H1 (cell line): ENCODE measurements around the gene HAGH. TPM values are rescaled to one million over a fixed set of nuclear protein-coding genes. Genes with fewer than 3 reads are reported as not detected.

Experiments
- CTCF ChIA-PET: fragments of 300-600 bp; sonication (Branson Sonifier 250); formaldehyde crosslinking; loops from one replicate; lab custom pipeline; 2021; ENCODE audit not compliant: partially characterized antibody; lab: Charles Lee
- POLR2A ChIA-PET: fragments of 300-600 bp; sonication (Branson Sonifier 250); formaldehyde crosslinking; loops from one replicate; lab custom pipeline; 2021; ENCODE audit warnings: inconsistent platforms; ENCODE audit not compliant: partially characterized antibody; lab: Charles Lee
- DNase-seq, 2 experiments: peaks; one replicate each; pipeline versions ENCODE4 v3.0.0 to v3.0.0-alpha.2; 2010 to 2022; ENCODE audit warnings: low spot score in 2 of 2, low read depth in 1 of 2, mixed read lengths in 1 of 2
- FAIRE-seq: peaks from 2 replicates; lab custom pipeline; 2011; peaks lifted over from hg19 to GRCh38; lab: Jason Lieb, UNC
- H2AFZ ChIP-seq: 2 replicates; pipeline ENCODE4 v1.8.1; 2012; ENCODE audit warnings: low read length, inconsistent platforms
- H2AK5ac ChIP-seq: 2 replicates; pipeline ENCODE4 v1.6.1; 2013; ENCODE audit warnings: low read depth, low read length
- H2BK120ac ChIP-seq: replicated peaks from 2 replicates; pipeline ENCODE3; 2013; ENCODE audit warnings: low read depth, low read length, inconsistent platforms
- H2BK12ac ChIP-seq: 2 replicates; pipeline ENCODE4 v1.6.1; 2013; ENCODE audit warnings: low read depth, low read length
- H2BK15ac ChIP-seq: 2 replicates; pipeline ENCODE4 v1.6.1; 2013; ENCODE audit warnings: low read length
- H2BK20ac ChIP-seq: 2 replicates; pipeline ENCODE4 v1.6.1; 2013; ENCODE audit warnings: low read length
- H2BK5ac ChIP-seq: 2 replicates; pipeline ENCODE4 v1.6.1; 2013; ENCODE audit warnings: low read depth, low read length
- H3K14ac ChIP-seq: 2 replicates; pipeline ENCODE4 v1.6.1; 2013; ENCODE audit warnings: inconsistent platforms; ENCODE audit not compliant: insufficient read length
- H3K18ac ChIP-seq: 2 replicates; pipeline ENCODE4 v1.6.1; 2013; ENCODE audit warnings: low read length; ENCODE audit errors: extremely low read depth
- H3K23ac ChIP-seq: 2 replicates; pipeline ENCODE4 v1.6.1; 2013; ENCODE audit warnings: inconsistent platforms; ENCODE audit not compliant: insufficient read length
- H3K23me2 ChIP-seq: 2 replicates; pipeline ENCODE4 v1.6.1; 2013; ENCODE audit warnings: low read depth, low read length
- H3K27ac ChIP-seq: 2 replicates; pipeline ENCODE4 v1.6.1; 2011; ENCODE audit warnings: low read depth, low read length, inconsistent platforms
- H3K27me3 ChIP-seq, 4 experiments: replicated peaks in 1 of 4; 1 replicate in 1 of 4; 2 replicates in 3 of 4; pipeline versions ENCODE4 v1.6.1 to v1.8.1; 2011 to 2013; ENCODE audit warnings: low read length in 3 of 4, mild to moderate bottlenecking in 3 of 4, inconsistent platforms in 2 of 4, mixed read lengths in 2 of 4, moderate library complexity in 1 of 4; ENCODE audit not compliant: control insufficient read depth in 3 of 4, insufficient read depth in 3 of 4; ENCODE audit errors: extremely low read depth in 1 of 4
- H3K36me3 ChIP-seq, 4 experiments: 2 replicates each; pipeline versions ENCODE4 v1.6.1 to v1.8.1; 2011 to 2013; ENCODE audit warnings: mild to moderate bottlenecking in 4 of 4, low read length in 3 of 4, moderate library complexity in 2 of 4, control low read depth in 1 of 4, inconsistent platforms in 1 of 4; ENCODE audit not compliant: insufficient read depth in 4 of 4, control insufficient read depth in 2 of 4
- H3K4ac ChIP-seq: replicated peaks from 2 replicates; pipeline ENCODE3; 2013; ENCODE audit warnings: low read length, low read depth, mixed read lengths, inconsistent platforms; ENCODE audit not compliant: insufficient read length
- H3K4me1 ChIP-seq, 4 experiments: replicated peaks in 1 of 4; 1 replicate in 1 of 4; 2 replicates in 3 of 4; pipeline versions ENCODE4 v1.6.1 to v1.8.1; 2011 to 2013; ENCODE audit warnings: low read length in 3 of 4, inconsistent platforms in 2 of 4, mixed read lengths in 1 of 4; ENCODE audit not compliant: insufficient read depth in 4 of 4, control insufficient read depth in 3 of 4
- H3K4me2 ChIP-seq, 2 experiments: 2 replicates each; pipeline versions ENCODE4 v1.6.1 to v1.8.1; 2011 to 2013; ENCODE audit warnings: low read depth in 2 of 2, low read length in 2 of 2, control low read depth in 1 of 2, inconsistent platforms in 1 of 2, mild to moderate bottlenecking in 1 of 2; ENCODE audit not compliant: insufficient read depth in 1 of 2
- H3K4me3 ChIP-seq, 4 experiments: fragments of 200-600, 300-600 bp in 1 of 4; sonication (generic), shearing (Covaris generic), sonication (Bioruptor Twin) in 1 of 4; 2 replicates each; pipeline versions ENCODE4 v1.5.1 to v1.8.1; 2011 to 2016; ENCODE audit warnings: low read length in 4 of 4, low read depth in 3 of 4, control low read depth in 2 of 4, inconsistent platforms in 2 of 4, mild to moderate bottlenecking in 2 of 4, mixed read lengths in 1 of 4, moderate library complexity in 1 of 4; ENCODE audit not compliant: insufficient read depth in 2 of 4; ENCODE audit errors: extremely low read depth in 1 of 4
- H3K56ac ChIP-seq: replicated peaks from 2 replicates; pipeline ENCODE3; 2013; ENCODE audit warnings: low read depth, mild to moderate bottlenecking, mixed read lengths, low read length, inconsistent platforms; ENCODE audit not compliant: insufficient read length
- H3K79me1 ChIP-seq: 2 replicates; pipeline ENCODE4 v1.6.1; 2013; ENCODE audit warnings: low read depth, low read length, control low read depth
- H3K79me2 ChIP-seq, 2 experiments: 2 replicates each; pipeline versions ENCODE4 v1.6.1 to v1.8.1; 2012 to 2013; ENCODE audit warnings: low read length in 2 of 2, mild to moderate bottlenecking in 2 of 2, inconsistent platforms in 1 of 2; ENCODE audit not compliant: insufficient read depth in 2 of 2, control insufficient read depth in 1 of 2
- H3K9ac ChIP-seq, 4 experiments: replicated peaks in 1 of 4; 1 replicate in 1 of 4; 2 replicates in 3 of 4; pipeline versions ENCODE4 v1.6.1 to v1.8.1; 2011 to 2013; ENCODE audit warnings: low read depth in 3 of 4, low read length in 3 of 4, control low read depth in 2 of 4, mild to moderate bottlenecking in 2 of 4, moderate library complexity in 2 of 4, inconsistent platforms in 1 of 4; ENCODE audit errors: extremely low read depth in 1 of 4
- H3K9me3 ChIP-seq, 2 experiments: 2 replicates each; pipeline versions ENCODE4 v1.6.1 to v1.8.1; 2012 to 2013; ENCODE audit warnings: mild to moderate bottlenecking in 2 of 2, moderate library complexity in 2 of 2, control low read depth in 1 of 2, inconsistent platforms in 1 of 2, low read depth in 1 of 2, low read length in 1 of 2, mixed read lengths in 1 of 2; ENCODE audit not compliant: insufficient read depth in 2 of 2
- H4K20me1 ChIP-seq, 2 experiments: replicated peaks in 1 of 2; 2 replicates each; pipeline versions ENCODE3 to v1.8.1; 2011 to 2013; ENCODE audit warnings: inconsistent platforms in 2 of 2, low read length in 2 of 2, mild to moderate bottlenecking in 1 of 2; ENCODE audit not compliant: insufficient read depth in 2 of 2, control insufficient read depth in 1 of 2
- H4K5ac ChIP-seq: 2 replicates; pipeline ENCODE4 v1.6.1; 2013; ENCODE audit warnings: low read length, low read depth, mixed read lengths, inconsistent platforms; ENCODE audit not compliant: insufficient read length
- H4K8ac ChIP-seq: 2 replicates; pipeline ENCODE4 v1.8.0; 2013; ENCODE audit warnings: mild to moderate bottlenecking, moderate library complexity, low read length, inconsistent platforms; ENCODE audit not compliant: insufficient read depth; ENCODE audit errors: extremely low read depth
- H4K91ac ChIP-seq: replicated peaks from 2 replicates; pipeline ENCODE3; 2013; ENCODE audit warnings: low read length, mixed read lengths, inconsistent platforms; ENCODE audit not compliant: insufficient read length
- BRCA1 ChIP-seq: IDR thresholded peaks from 2 replicates; pipeline ENCODE4 v1.6.1; 2012; ENCODE audit warnings: low read depth, low read length, improper control_type of control experiment
- CBX5 ChIP-seq: fragments of 300-800, 300-1000 bp; sonication (generic); IDR thresholded peaks from 2 replicates; pipeline ENCODE4 v1.7.1; 2016; ENCODE audit warnings: antibody characterized with exemption, low read length, low read depth
- CTBP2 ChIP-seq: IDR thresholded peaks from 2 replicates; pipeline ENCODE4 v1.7.0; 2011; ENCODE audit warnings: borderline replicate concordance, mild to moderate bottlenecking, moderate library complexity, mixed read lengths, low read length; ENCODE audit not compliant: insufficient read depth, insufficient read length
- CTCF ChIP-seq, 3 experiments: IDR thresholded peaks; 1 replicate in 2 of 3; 2 replicates in 1 of 3; pipeline versions ENCODE4 v1.5.1 to v1.6.1; 2011; ENCODE audit warnings: low read length in 3 of 3, mild to moderate bottlenecking in 3 of 3, inconsistent platforms in 2 of 3, low read depth in 1 of 3, moderate library complexity in 1 of 3; ENCODE audit not compliant: insufficient read depth in 1 of 3; ENCODE audit errors: control extremely low read depth in 1 of 3
- HDAC6 ChIP-seq: IDR thresholded peaks from one replicate; pipeline ENCODE4 v1.7.1; 2012; ENCODE audit warnings: low read depth, mild to moderate bottlenecking, inconsistent platforms, low read length, moderate library complexity
- NANOG ChIP-seq: IDR thresholded peaks from 2 replicates; pipeline ENCODE4 v1.6.1; 2011; ENCODE audit warnings: low read length, low read depth, mild to moderate bottlenecking, inconsistent platforms; ENCODE audit not compliant: insufficient read depth, poor library complexity, severe bottlenecking
- RXRA ChIP-seq: IDR thresholded peaks from 2 replicates; pipeline ENCODE4 v1.6.1; 2011; ENCODE audit warnings: low read depth, mild to moderate bottlenecking, low read length, moderate library complexity; ENCODE audit not compliant: insufficient read depth
- SRF ChIP-seq: IDR thresholded peaks from 2 replicates; pipeline ENCODE4 v1.6.1; 2011; ENCODE audit warnings: mild to moderate bottlenecking, low read depth, low read length, moderate library complexity
- TAF1 ChIP-seq: IDR thresholded peaks from 2 replicates; pipeline ENCODE4 v1.6.1; 2011; ENCODE audit warnings: mild to moderate bottlenecking, low read depth, low read length
- TBP ChIP-seq: IDR thresholded peaks from 2 replicates; pipeline ENCODE4 v1.6.1; 2011; ENCODE audit warnings: low read depth, low read length, improper control_type of control experiment
- WGBS, 2 experiments: shearing (Covaris generic) in 1 of 2; methylation state at CpG; one replicate each; pipeline versions ENCODE4 v1.1.6 to v1.1.7; 2013 to 2015; ENCODE audit warnings: low lambda C conversion rate in 2 of 2, mixed read lengths in 2 of 2, inconsistent platforms in 1 of 2, low coverage in 1 of 2, missing lambda C conversion rate in 1 of 2; ENCODE audit not compliant: insufficient replicate concordance in 2 of 2, insufficient coverage in 1 of 2, insufficient read length in 1 of 2; ENCODE audit errors: extremely low coverage in 1 of 2, missing lambda C conversion rate in 1 of 2; 5-methylcytosine and 5-hydroxymethylcytosine counted together
- polyA plus RNA-seq, 7 experiments: library from polyadenylated mRNA; depleted of rRNA in 3 of 7; stranded (reverse) in 5 of 7; unstranded in 2 of 7; fragments of >200 nt in 5 of 7; fragments of 200-250 nt in 2 of 7; gene quantifications; 1 replicate in 5 of 7; 2 replicates in 1 of 7; 4 replicates in 1 of 7; pipeline versions ENCODE4 v1.2.1 to v1.2.3, GENCODE V29; 2011 to 2013; ENCODE audit warnings: missing spikeins in 2 of 7, mixed read lengths in 2 of 7
- total RNA-seq: library from RNA; stranded (reverse); fragmentation: NEBNext Ultra II Directional; extraction: Animal tissue kit (Norgen Biotek cat#: 25700); gene quantifications from 2 replicates; pipeline ENCODE4 v1.2.1, GENCODE V29; 2021

HAGH gene
- total and polyA plus RNA-seq, 2 of the 8 experiments (the other 6 are each of a cell fraction or from before 2014, with no cell fraction given), result 28.7 to 40.6 TPM

DNA sequence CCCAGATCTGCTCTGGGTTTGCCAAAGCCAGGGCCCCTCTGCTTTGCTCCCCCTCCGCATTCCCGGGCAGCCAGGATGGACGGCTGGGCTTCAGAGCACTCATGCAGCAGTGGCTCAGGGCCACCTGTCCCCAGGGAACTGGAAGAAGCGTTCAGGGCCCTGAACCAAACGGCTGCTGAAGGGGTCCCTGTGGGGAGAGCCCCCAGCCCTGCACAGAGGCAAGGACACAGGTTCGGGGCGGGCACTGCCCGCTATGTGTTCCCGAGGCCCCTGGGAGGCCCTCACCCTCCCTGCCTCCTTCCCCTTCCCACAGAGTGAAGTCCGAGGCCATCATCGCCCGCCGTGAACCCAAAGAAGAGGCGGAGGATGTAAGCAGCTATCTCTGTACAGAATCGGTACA, 65.7 kb downstream of the HAGH start:
- Histone ChIP-seq H3K4me3 (no peak overlapping the region), H3K4me1 (peaks cover 0 to 13% (median 7%) of the 10 kb centered on the region in 4 experiments; a peak in 5 of 7 replicates), H2AK5ac (no peak overlapping the region), H3K79me2 (no peaks in the 10 kb centered on the region; a peak in 1 of 4 replicates), H3K27me3 (no peaks in the 10 kb centered on the region; a peak in 1 of 7 replicates), H2BK5ac (no peak overlapping the region), H3K23ac (no peak overlapping the region), H3K23me2 (no peaks in the 10 kb centered on the region; the same call in 1 of the 2 replicates), H3K4me2 (no peak overlapping the region), H3K4ac (no peak overlapping the region), H4K8ac (no peak overlapping the region; the same call in 1 of the 2 replicates), H2AFZ (no peak overlapping the region), H4K5ac (no peak overlapping the region), H3K27ac (no peak overlapping the region), H2BK120ac (no peak overlapping the region), H3K14ac (no peak overlapping the region), H2BK20ac (no peak overlapping the region), H4K91ac (no peak overlapping the region), H2BK12ac (no peak overlapping the region), H3K79me1 (no peaks in the 10 kb centered on the region), H3K56ac (no peak overlapping the region), H3K9me3 (no peaks in the 10 kb centered on the region; a peak in 1 of 4 replicates), H3K18ac (no peak overlapping the region), H3K9ac (no peak overlapping the region), H2BK15ac (no peak overlapping the region), H3K36me3 (peaks cover 0 to 9% (median 3%) of the 10 kb centered on the region in 4 experiments; a peak in 4 of 8 replicates), H4K20me1 (peaks cover 1 to 8% of the 10 kb centered on the region in 2 experiments)
- WGBS, 2 experiments, result 93% methylated on average over 13 of the region's 15 CpGs; no CpG with 5 or more reads in 1 of the 2 experiments
- FAIRE-seq, result no peak
- DNase-seq, result no peak
- CTCF ChIA-PET, result interaction anchor here (1.7 kb wide), 1 partner anchor 37 kb away, joined by 9 read pairs; no protein-coding TSS in a partner anchor
- POLR2A ChIA-PET, result interaction anchor here (0.6 to 3.4 kb wide), 3 partner anchors 9 to 283 kb away, joined by 3 to 29 read pairs (median 3); partner anchors contain the start of genes EME2, MRPS34 and NME3
- TF ChIP-seq TAF1, result no peak
- no peak for TF ChIP-seq SRF
- TF ChIP-seq CBX5, result no peak
- TF ChIP-seq CTBP2, result no peak
- no peak for TF ChIP-seq CTCF (IDR thresholded peaks at IDR 0.05; ENCODE audit: control extremely low read depth in 1 of 3, insufficient read depth in 1 of 3, low read depth in 1 of 3, low read length in 3 of 3)
- TF ChIP-seq TBP, result no peak
- TF ChIP-seq HDAC6, result no peak
- TF ChIP-seq RXRA, result no peak
- TF ChIP-seq BRCA1, result no peak
- no peak for TF ChIP-seq NANOG
